ENCODE results near the gene SERPINE1. TPM values are rescaled to one million over a fixed set of nuclear protein-coding genes. Genes with fewer than 3 reads are reported as not detected.

Gene SERPINE1
- total RNA-seq, 1 donor, result 278 TPM

DNA sequence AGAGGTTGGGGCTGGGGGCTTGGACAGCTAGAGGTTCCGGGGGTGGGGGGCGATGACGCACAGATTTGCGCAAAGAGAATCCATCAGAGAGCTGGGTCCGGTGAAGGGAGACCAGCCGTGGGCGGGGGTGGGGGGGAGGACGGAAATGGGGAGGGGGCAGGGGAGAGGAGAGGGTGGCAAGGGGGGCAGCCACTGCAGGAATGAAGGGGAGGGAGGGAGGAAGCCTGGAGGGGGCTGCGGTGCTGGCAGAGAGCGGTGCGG is 39.7 kb downstream of the SERPINE1 start:
- Histone ChIP-seq H3K4me2 (ENCODE audit: insufficient read depth, low read length) (no peak overlapping the region), H2AFZ (ENCODE audit: low read length) (no peak overlapping the region), H3K9me3 (ENCODE audit: low read depth, low read length) (no peaks in the 10 kb centered on the region), H3K79me2 (ENCODE audit: insufficient read depth, low read length) (no peaks in the 10 kb centered on the region), H4K20me1 (ENCODE audit: insufficient read depth, low read length) (peaks cover 26% of the 10 kb centered on the region), H3K4me3 (ENCODE audit: insufficient read depth, low read length) (no peak overlapping the region), H3K4me1 (ENCODE audit: insufficient read depth, low read length) (peaks cover 22% of the 10 kb centered on the region), H3K27ac (ENCODE audit: low read depth, low read length) (no peak overlapping the region), H3K36me3 (ENCODE audit: insufficient read depth, low read length) (peaks cover 7% of the 10 kb centered on the region), H3K27me3 (ENCODE audit: insufficient read depth, low read length) (peaks cover 76% of the 10 kb centered on the region)
- peak; percentile 57 for DNase-seq (ENCODE audit: insufficient read length, low spot score, missing footprints)
- TF ChIP-seq, protein P1, sequence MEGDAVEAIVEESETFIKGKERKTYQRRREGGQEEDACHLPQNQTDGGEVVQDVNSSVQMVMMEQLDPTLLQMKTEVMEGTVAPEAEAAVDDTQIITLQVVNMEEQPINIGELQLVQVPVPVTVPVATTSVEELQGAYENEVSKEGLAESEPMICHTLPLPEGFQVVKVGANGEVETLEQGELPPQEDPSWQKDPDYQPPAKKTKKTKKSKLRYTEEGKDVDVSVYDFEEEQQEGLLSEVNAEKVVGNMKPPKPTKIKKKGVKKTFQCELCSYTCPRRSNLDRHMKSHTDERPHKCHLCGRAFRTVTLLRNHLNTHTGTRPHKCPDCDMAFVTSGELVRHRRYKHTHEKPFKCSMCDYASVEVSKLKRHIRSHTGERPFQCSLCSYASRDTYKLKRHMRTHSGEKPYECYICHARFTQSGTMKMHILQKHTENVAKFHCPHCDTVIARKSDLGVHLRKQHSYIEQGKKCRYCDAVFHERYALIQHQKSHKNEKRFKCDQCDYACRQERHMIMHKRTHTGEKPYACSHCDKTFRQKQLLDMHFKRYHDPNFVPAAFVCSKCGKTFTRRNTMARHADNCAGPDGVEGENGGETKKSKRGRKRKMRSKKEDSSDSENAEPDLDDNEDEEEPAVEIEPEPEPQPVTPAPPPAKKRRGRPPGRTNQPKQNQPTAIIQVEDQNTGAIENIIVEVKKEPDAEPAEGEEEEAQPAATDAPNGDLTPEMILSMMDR (IDR thresholded peaks at IDR 0.05; ENCODE audit: extremely low read depth, low read depth, low read length), result no peak

DNA sequence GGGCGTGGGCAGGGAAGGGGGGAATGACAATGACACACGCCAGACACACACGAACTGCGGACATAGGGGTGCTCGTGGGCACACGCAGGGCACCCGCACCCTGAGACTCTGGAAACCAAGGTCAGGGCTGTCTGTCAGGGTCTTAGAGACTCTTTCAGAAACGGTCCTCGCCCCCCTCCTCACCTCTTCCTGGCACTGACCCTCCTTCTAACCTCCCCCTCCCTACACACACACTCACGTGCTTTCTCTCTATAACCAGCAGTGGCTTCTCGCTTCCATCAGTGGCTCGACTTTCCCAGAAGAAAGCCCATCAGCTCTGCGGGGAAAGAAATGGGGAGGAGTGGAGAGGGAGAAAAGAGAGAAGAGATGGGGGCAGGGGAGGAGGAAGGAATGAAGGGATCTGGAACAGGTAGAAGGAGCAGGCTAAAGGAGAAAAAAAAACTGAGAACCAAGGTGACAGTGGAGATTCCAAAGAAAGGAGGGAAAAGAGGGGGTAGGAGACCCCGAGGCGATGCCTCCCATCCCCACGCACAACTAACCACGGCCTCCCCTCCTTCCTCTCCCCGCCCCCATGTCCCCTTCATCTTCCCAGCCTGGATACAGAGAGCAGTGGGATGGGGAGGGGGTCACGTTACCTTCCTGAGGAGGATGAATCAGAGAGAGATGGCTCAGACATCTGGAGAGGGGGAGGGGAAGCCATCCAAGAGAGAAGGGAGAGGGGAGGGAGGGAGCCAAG is 40.2 kb downstream of the SERPINE1 start:
- TF ChIP-seq, protein P1 (IDR thresholded peaks at IDR 0.05; ENCODE audit: extremely low read depth, low read depth, low read length), result no peak
- H3K4me1 ChIP-seq (ENCODE audit: insufficient read depth, low read length), result peaks cover 22% of the 10 kb centered on the region
- peaks cover 81% of the 10 kb centered on the region for H3K27me3 ChIP-seq (ENCODE audit: insufficient read depth, low read length)
- H3K4me3 ChIP-seq (ENCODE audit: insufficient read depth, low read length), result no peak overlapping the region
- H3K36me3 ChIP-seq (ENCODE audit: insufficient read depth, low read length), result peaks cover 4% of the 10 kb centered on the region
- H3K4me2 ChIP-seq (ENCODE audit: insufficient read depth, low read length), result no peak overlapping the region
- no peaks in the 10 kb centered on the region for H3K9me3 ChIP-seq (ENCODE audit: low read depth, low read length)
- H3K27ac ChIP-seq (ENCODE audit: low read depth, low read length), result no peak overlapping the region
- no peak overlapping the region for H2AFZ ChIP-seq (ENCODE audit: low read length)
- no peaks in the 10 kb centered on the region for H3K79me2 ChIP-seq (ENCODE audit: insufficient read depth, low read length)
- peaks cover 21% of the 10 kb centered on the region for H4K20me1 ChIP-seq (ENCODE audit: insufficient read depth, low read length)
- peak; percentile 70 for DNase-seq (ENCODE audit: insufficient read length, low spot score, missing footprints)

DNA sequence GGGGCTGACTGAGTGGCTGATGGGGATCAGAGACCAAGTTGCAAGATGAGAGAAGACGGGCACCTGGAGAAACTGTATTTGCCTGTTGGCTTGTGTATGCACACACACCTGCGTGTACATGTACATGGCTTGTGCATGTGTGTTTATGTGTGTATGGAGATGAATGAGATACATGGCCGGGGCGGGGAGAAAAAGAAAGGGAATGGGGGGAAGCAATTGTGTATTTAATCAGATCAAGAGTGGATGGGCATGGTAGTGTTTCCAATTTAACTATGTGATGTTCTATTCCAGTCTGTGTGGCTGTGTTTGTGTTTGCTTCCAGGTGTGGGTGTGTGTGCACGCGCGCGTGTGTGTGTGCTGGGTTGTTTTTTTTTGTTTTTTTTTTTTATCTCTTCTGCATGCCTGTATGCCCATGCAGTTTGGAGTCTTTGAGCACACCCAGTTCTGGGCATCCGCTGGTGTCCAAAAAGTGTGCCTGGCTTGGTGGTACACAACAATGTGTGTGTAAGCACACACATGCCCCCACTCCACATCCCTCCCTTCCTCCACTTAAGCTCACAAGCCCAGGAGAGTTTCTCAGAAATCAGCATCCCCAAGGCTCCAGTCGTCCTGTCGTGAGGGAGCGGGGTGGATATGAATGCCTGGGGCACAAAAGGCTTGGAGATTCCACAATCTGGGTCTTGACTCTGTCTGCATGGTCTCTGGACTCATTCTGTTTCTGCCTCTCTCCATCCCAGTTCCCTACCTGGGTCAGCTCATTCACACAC is 40.9 kb downstream of the SERPINE1 start:
- DNase-seq (ENCODE audit: insufficient read length, low spot score, missing footprints), result peak; percentile 49
- no peak overlapping the region for H3K4me3 ChIP-seq (ENCODE audit: insufficient read depth, low read length)
- H3K4me2 ChIP-seq (ENCODE audit: insufficient read depth, low read length), result no peak overlapping the region
- H3K36me3 ChIP-seq (ENCODE audit: insufficient read depth, low read length), result no peaks in the 10 kb centered on the region
- H4K20me1 ChIP-seq (ENCODE audit: insufficient read depth, low read length), result peaks cover 15% of the 10 kb centered on the region
- H3K4me1 ChIP-seq (ENCODE audit: insufficient read depth, low read length), result peaks cover 22% of the 10 kb centered on the region
- no peaks in the 10 kb centered on the region for H3K9me3 ChIP-seq (ENCODE audit: low read depth, low read length)
- no peaks in the 10 kb centered on the region for H3K79me2 ChIP-seq (ENCODE audit: insufficient read depth, low read length)
- H3K27me3 ChIP-seq (ENCODE audit: insufficient read depth, low read length), result peaks cover 89% of the 10 kb centered on the region
- TF ChIP-seq, protein P1 (IDR thresholded peaks at IDR 0.05; ENCODE audit: extremely low read depth, low read depth, low read length), result no peak
- H3K27ac ChIP-seq (ENCODE audit: low read depth, low read length), result no peak overlapping the region
- no peak overlapping the region for H2AFZ ChIP-seq (ENCODE audit: low read length)

DNA sequence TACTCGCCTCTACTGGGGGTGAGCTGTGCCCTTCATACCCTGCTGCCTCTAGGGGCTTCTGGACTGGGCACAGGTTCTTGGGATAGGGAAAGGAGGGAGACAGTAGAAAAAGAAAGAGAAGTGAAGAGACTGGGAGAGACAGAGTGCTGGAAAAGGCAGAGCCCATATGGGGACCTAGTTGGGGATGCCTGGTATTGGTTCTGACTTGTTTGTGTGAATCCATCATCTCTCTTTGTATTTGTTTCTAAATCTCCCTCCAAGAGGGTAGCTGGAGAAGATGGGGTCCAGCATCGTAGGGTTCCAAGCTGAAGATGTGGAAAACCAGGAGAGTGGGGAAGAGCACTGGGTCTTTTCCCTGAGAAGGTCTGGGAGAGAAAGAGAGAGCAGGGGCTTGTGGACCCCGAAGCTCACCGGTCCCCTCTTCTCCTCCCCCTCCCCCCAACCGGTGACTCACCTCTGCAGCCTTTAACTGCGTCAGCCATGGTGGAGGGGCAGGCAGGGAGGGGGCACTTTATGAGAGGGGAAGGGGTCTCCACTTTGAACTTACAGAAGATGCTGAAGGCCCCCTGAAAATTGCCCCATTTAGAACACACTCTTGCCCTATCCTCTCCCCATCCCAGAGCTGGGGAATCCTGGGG is 41.6 kb downstream of the SERPINE1 start:
- peaks cover 93% of the 10 kb centered on the region for H3K27me3 ChIP-seq (ENCODE audit: insufficient read depth, low read length)

More for the DNA sequence above, 41.6 kb downstream of the SERPINE1 start:
- TF ChIP-seq, protein P1 (IDR thresholded peaks at IDR 0.05; ENCODE audit: extremely low read depth, low read depth, low read length), result no peak
- Histone ChIP-seq H3K9me3 (ENCODE audit: low read depth, low read length) (no peaks in the 10 kb centered on the region), H2AFZ (ENCODE audit: low read length) (no peak overlapping the region), H3K4me3 (ENCODE audit: insufficient read depth, low read length) (no peak overlapping the region), H3K4me2 (ENCODE audit: insufficient read depth, low read length) (no peak overlapping the region), H3K36me3 (ENCODE audit: insufficient read depth, low read length) (no peaks in the 10 kb centered on the region), H3K79me2 (ENCODE audit: insufficient read depth, low read length) (no peaks in the 10 kb centered on the region), H4K20me1 (ENCODE audit: insufficient read depth, low read length) (peaks cover 15% of the 10 kb centered on the region), H3K4me1 (ENCODE audit: insufficient read depth, low read length) (peaks cover 27% of the 10 kb centered on the region), H3K27ac (ENCODE audit: low read depth, low read length) (no peak overlapping the region)
- DNase-seq (ENCODE audit: insufficient read length, low spot score, missing footprints), result peak; percentile 57
